Esophagus squamous epithelium (tissue), 4 donors: ENCODE measurements around the gene KLHDC7B.

Experiments used
- CTCF ChIP-seq, 6 experiments: fragments of 450-650 bp in 4 of 6; fragments of 200-600 bp in 2 of 6; sonication (generic) in 2 of 6; IDR thresholded peaks; one replicate each; pipeline ENCODE4 v1.5.1; 2016 to 2019; ENCODE audit warnings: antibody characterized with exemption in 6 of 6, mild to moderate bottlenecking in 4 of 6, moderate library complexity in 4 of 6
- POLR2A ChIP-seq, 4 donors: fragments of 450-650 bp; IDR thresholded peaks; one replicate each; pipeline ENCODE4 v1.6.1; 2017; ENCODE audit warnings: antibody characterized with exemption in 4 of 4, mild to moderate bottlenecking in 4 of 4, moderate library complexity in 3 of 4

GRCh38 chr22:50551160-50551752 lies 5.6 kb downstream of the KLHDC7B start:
- TF ChIP-seq CTCF (IDR thresholded peaks at IDR 0.05) (no peak), POLR2A (IDR thresholded peaks at IDR 0.05) (no peak)
